Endothelial cell of umbilical vein (primary cell): ENCODE data around the gene VRTN. TPM values are rescaled to one million over a fixed set of nuclear protein-coding genes. Genes with fewer than 3 reads are reported as not detected.

ENCODE experiments used
- BruUV-seq: library from RNA; stranded (reverse); fragments of 400-500 nt; replicated peaks from 2 replicates; lab custom pipeline; 2021; lab: Mats Ljungman, UMichigan
- CTCF ChIA-PET: fragments of 300-600, 350-600 bp; sonication (Branson Sonifier 250); formaldehyde crosslinking; loops from one replicate; lab custom pipeline; 2021; ENCODE audit warnings: antibody characterized with exemption, inconsistent platforms; lab: Charles Lee
- POLR2A ChIA-PET: fragments of 300-600, 350-600 bp; sonication (Branson Sonifier 250); formaldehyde crosslinking; loops from one replicate; lab custom pipeline; 2021; ENCODE audit warnings: antibody characterized with exemption, inconsistent platforms; lab: Charles Lee
- DNase-seq: peaks from one replicate; pipeline ENCODE4 v3.0.0-alpha.2; 2011; ENCODE audit warnings: low read depth, low spot score
- FAIRE-seq: peaks from 2 replicates; lab custom pipeline; 2011; peaks lifted over from hg19 to GRCh38; lab: Jason Lieb, UNC
- H2AFZ ChIP-seq: 2 replicates; pipeline ENCODE4 v1.6.0; 2012; ENCODE audit warnings: low read depth, low read length, control low read depth, inconsistent platforms
- H3K27ac ChIP-seq: 2 replicates; pipeline ENCODE4 v1.5.1; 2011; ENCODE audit warnings: low read depth, mild to moderate bottlenecking, control low read depth, low read length, moderate library complexity; ENCODE audit not compliant: insufficient read depth
- H3K27me3 ChIP-seq, 2 experiments: 2 replicates each; pipeline versions ENCODE4 v1.6.0 to v1.6.1; 2011; ENCODE audit warnings: low read length in 2 of 2, mixed read lengths in 1 of 2; ENCODE audit not compliant: control insufficient read depth in 2 of 2, insufficient read depth in 2 of 2
- H3K36me3 ChIP-seq, 2 experiments: 2 replicates in 1 of 2; 3 replicates in 1 of 2; pipeline ENCODE4 v1.5.1; 2011; ENCODE audit warnings: low read length in 2 of 2, mild to moderate bottlenecking in 1 of 2, moderate library complexity in 1 of 2; ENCODE audit not compliant: control insufficient read depth in 2 of 2, insufficient read depth in 2 of 2; ENCODE audit errors: extremely low read depth in 1 of 2
- H3K4me1 ChIP-seq: 3 replicates; pipeline ENCODE4 v1.5.1; 2011; ENCODE audit warnings: mild to moderate bottlenecking, low read length; ENCODE audit not compliant: control insufficient read depth, insufficient read depth; ENCODE audit errors: extremely low read depth
- H3K4me2 ChIP-seq: 2 replicates; pipeline ENCODE4 v1.6.1; 2011; ENCODE audit warnings: low read length, control low read depth, mixed read lengths; ENCODE audit not compliant: insufficient read depth
- H3K4me3 ChIP-seq, 3 experiments: fragments of 200-600 bp in 1 of 3; sonication (generic), shearing (Covaris generic) in 1 of 3; replicated peaks in 1 of 3; 2 replicates each; pipeline ENCODE4 v1.5.1; 2011 to 2016; ENCODE audit warnings: control low read depth in 3 of 3, low read length in 3 of 3, mild to moderate bottlenecking in 2 of 3, inconsistent platforms in 1 of 3, low read depth in 1 of 3, moderate library complexity in 1 of 3; ENCODE audit not compliant: insufficient read depth in 1 of 3
- H3K79me2 ChIP-seq: 2 replicates; pipeline ENCODE4 v1.6.0; 2012; ENCODE audit warnings: low read length, inconsistent platforms; ENCODE audit not compliant: control insufficient read depth, insufficient read depth
- H3K9ac ChIP-seq: replicated peaks from 2 replicates; pipeline ENCODE3; 2011; ENCODE audit warnings: low read length, control low read depth; ENCODE audit not compliant: insufficient read depth; ENCODE audit errors: extremely low read depth
- H3K9me1 ChIP-seq: replicated peaks from 3 replicates; pipeline ENCODE4 v1.6.0; 2011; ENCODE audit warnings: mild to moderate bottlenecking, low read length; ENCODE audit not compliant: control insufficient read depth, insufficient read depth; ENCODE audit errors: extremely low read depth
- H3K9me3 ChIP-seq: replicated peaks from 2 replicates; pipeline ENCODE4 v1.5.1; 2012; ENCODE audit warnings: low read length, inconsistent platforms; ENCODE audit not compliant: control insufficient read depth, insufficient read depth
- H4K20me1 ChIP-seq: replicated peaks from 2 replicates; pipeline ENCODE3; 2011; ENCODE audit warnings: mild to moderate bottlenecking, low read length; ENCODE audit not compliant: control insufficient read depth, insufficient read depth; ENCODE audit errors: extremely low read depth
- EZH2 ChIP-seq: IDR thresholded peaks from 2 replicates; pipeline ENCODE4 v1.6.1; 2012; ENCODE audit warnings: borderline replicate concordance, low read depth, mild to moderate bottlenecking, moderate library complexity, low read length, inconsistent platforms; ENCODE audit not compliant: severe bottlenecking
- FOS ChIP-seq: IDR thresholded peaks from 2 replicates; pipeline ENCODE4 v1.6.1; 2011; ENCODE audit warnings: mild to moderate bottlenecking, low read length, moderate library complexity, borderline replicate concordance; ENCODE audit not compliant: insufficient read depth
- GATA2 ChIP-seq: IDR thresholded peaks from 2 replicates; pipeline ENCODE4 v1.7.0; 2011; ENCODE audit warnings: low read depth, mild to moderate bottlenecking, moderate library complexity, mixed read lengths, low read length; ENCODE audit not compliant: insufficient read length, insufficient read depth
- JUN ChIP-seq: IDR thresholded peaks from 2 replicates; pipeline ENCODE4 v1.6.1; 2011; ENCODE audit warnings: borderline replicate concordance, low read depth; ENCODE audit not compliant: insufficient read length, insufficient read depth
- MYC ChIP-seq: IDR thresholded peaks from one replicate; pipeline ENCODE4 v1.6.1; 2011; ENCODE audit warnings: mild to moderate bottlenecking, low read depth, low read length
- POLR2A ChIP-seq: IDR thresholded peaks from 2 replicates; pipeline ENCODE4 v1.6.1; 2012; ENCODE audit warnings: low read depth, mild to moderate bottlenecking, control low read depth, low read length
- POLR2AphosphoS5 ChIP-seq: IDR thresholded peaks from 2 replicates; pipeline ENCODE4 v1.6.1; 2012; ENCODE audit warnings: low read depth, mild to moderate bottlenecking, control low read depth, low read length, moderate library complexity; ENCODE audit not compliant: insufficient read depth
- dilution Hi-C: fragments of 300-500 bp; cut with MboI; formaldehyde crosslinking; loops from one replicate; pipeline ENCODE4 v1.15.0; 2019; ENCODE audit warnings: low sequenced_read_pairs; ENCODE audit not compliant: extremely low pct_ligation_motif_present
- intact Hi-C: fragments of 100-400 bp; cut with micrococcal nuclease; formaldehyde crosslinking; loops from one replicate; pipeline ENCODE4 v1.10.0; 2022
- polyA plus RNA-seq, 4 experiments: library from polyadenylated mRNA; depleted of rRNA in 3 of 4; stranded (reverse) in 3 of 4; unstranded in 1 of 4; fragments of >200 nt; gene quantifications; 2 replicates each; pipeline versions ENCODE4 v1.2.1 to v1.2.3, GENCODE V29; 2011 to 2012; ENCODE audit warnings: missing spikeins in 1 of 4
- total RNA-seq: library from RNA; stranded (reverse); gene quantifications from 2 replicates; pipeline ENCODE4 v1.2.3, GENCODE V29; 2021
- TF ChIP-seq, protein P1 (sequence below): IDR thresholded peaks from 2 replicates; pipeline ENCODE4 v1.6.1; 2011; ENCODE audit not compliant: insufficient read depth, insufficient read length
- TF ChIP-seq, protein P2 (sequence below), 2 donors: IDR thresholded peaks; 1 replicate in 1 of 2; 2 replicates in 1 of 2; pipeline ENCODE4 v1.5.1; 2011; ENCODE audit warnings: low read length in 2 of 2, mild to moderate bottlenecking in 2 of 2, moderate library complexity in 2 of 2, control low read depth in 1 of 2, inconsistent platforms in 1 of 2, low read depth in 1 of 2; ENCODE audit not compliant: insufficient read depth in 1 of 2; ENCODE audit errors: extremely low read depth in 1 of 2

The VRTN gene
- total and polyA plus RNA-seq, 2 donors (not counting 3 experiments of a cell fraction or from before 2014, with no cell fraction given) = 0.03 TPM; not detected in 1

- no TSS peak for BruUV-seq
- Histone ChIP-seq H3K9me3 (no peaks in the 10 kb centered on the region), H3K27me3 (peaks cover 38 to 40% of the 10 kb centered on the region in 2 experiments), H3K4me2 (no peak overlapping the region), H4K20me1 (no peaks in the 10 kb centered on the region), H3K4me3 (no peak overlapping the region), H3K9me1 (no peaks in the 10 kb centered on the region), H2AFZ (no peak overlapping the region), H3K27ac (no peak overlapping the region), H3K79me2 (no peaks in the 10 kb centered on the region), H3K4me1 (no peaks in the 10 kb centered on the region), H3K9ac (no peak overlapping the region), H3K36me3 (no peaks in the 10 kb centered on the region)
- ChIA-PET CTCF (interaction anchor here (0.6 to 2.5 kb wide), 3 partner anchors 8 to 133 kb away, joined by 3 to 10 read pairs (median 3); no protein-coding TSS in a partner anchor), POLR2A (no interaction called here)
- no peak for DNase-seq
- intact Hi-C loops (no loop called here), dilution Hi-C loops (no loop called here)
- FAIRE-seq = no peak
- TF ChIP-seq MYC (no peak), FOS (no peak), EZH2 (no peak), POLR2AphosphoS5 (no peak), GATA2 (no peak), JUN (no peak), POLR2A (no peak)
- TF ChIP-seq, protein P1, sequence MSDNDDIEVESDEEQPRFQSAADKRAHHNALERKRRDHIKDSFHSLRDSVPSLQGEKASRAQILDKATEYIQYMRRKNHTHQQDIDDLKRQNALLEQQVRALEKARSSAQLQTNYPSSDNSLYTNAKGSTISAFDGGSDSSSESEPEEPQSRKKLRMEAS = no peak
- TF ChIP-seq, protein P2, sequence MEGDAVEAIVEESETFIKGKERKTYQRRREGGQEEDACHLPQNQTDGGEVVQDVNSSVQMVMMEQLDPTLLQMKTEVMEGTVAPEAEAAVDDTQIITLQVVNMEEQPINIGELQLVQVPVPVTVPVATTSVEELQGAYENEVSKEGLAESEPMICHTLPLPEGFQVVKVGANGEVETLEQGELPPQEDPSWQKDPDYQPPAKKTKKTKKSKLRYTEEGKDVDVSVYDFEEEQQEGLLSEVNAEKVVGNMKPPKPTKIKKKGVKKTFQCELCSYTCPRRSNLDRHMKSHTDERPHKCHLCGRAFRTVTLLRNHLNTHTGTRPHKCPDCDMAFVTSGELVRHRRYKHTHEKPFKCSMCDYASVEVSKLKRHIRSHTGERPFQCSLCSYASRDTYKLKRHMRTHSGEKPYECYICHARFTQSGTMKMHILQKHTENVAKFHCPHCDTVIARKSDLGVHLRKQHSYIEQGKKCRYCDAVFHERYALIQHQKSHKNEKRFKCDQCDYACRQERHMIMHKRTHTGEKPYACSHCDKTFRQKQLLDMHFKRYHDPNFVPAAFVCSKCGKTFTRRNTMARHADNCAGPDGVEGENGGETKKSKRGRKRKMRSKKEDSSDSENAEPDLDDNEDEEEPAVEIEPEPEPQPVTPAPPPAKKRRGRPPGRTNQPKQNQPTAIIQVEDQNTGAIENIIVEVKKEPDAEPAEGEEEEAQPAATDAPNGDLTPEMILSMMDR (IDR thresholded peaks at IDR 0.05; ENCODE audit: extremely low read depth in 1 of 2, insufficient read depth in 1 of 2, low read depth in 1 of 2, low read length in 2 of 2) = no peak
Measured at GRCh38 chr14:74346341-74346740, 1.9 kb upstream of the VRTN start.
